ENCODE measurements around the gene SLC12A4. TPM values are rescaled to one million over a fixed set of nuclear protein-coding genes. Genes with fewer than 3 reads are reported as not detected.

The SLC12A4 gene
- 22.2 and 41.4 TPM in 2 replicates for total RNA-seq

GRCh38 chr16:67968400-67969253 lies at the start of gene SLC12A4:
TSS of gene SLC12A4 (minus strand) at chr16:67968637. CDS start at chr16:67968553, 84 bp downstream.

GRCh38 chr16:68015681-68016080 lies 47.2 kb upstream of the SLC12A4 start, which contains the start of gene DPEP2NB:
TSS of gene DPEP2NB (minus strand) at chr16:68015911. CDS start at chr16:68015770, 141 bp downstream.

GRCh38 chr16:67998779-67999688 lies 30.6 kb upstream of the SLC12A4 start, which contains the start of gene DPEP2:
TSS of gene DPEP2 (minus strand) at chr16:67999484. CDS start at chr16:67993212, 6,272 bp downstream.

GRCh38 chr16:67979955-67980678 lies 11.7 kb upstream of the SLC12A4 start, which contains the start of gene DPEP3:
TSS of gene DPEP3 (minus strand) at chr16:67980499. CDS start at chr16:67980380, 119 bp downstream.

GRCh38 chr16:67943619-67944504 lies 24.6 kb downstream of the SLC12A4 start, which contains the start of gene LCAT:
TSS of gene LCAT (minus strand) at chr16:67944120. CDS start at chr16:67944101, 19 bp downstream.

GRCh38 chr16:67936124-67936879 lies 32.1 kb downstream of the SLC12A4 start, which contains the start of gene PSMB10:
TSS of gene PSMB10 (minus strand) at chr16:67936850. CDS start at chr16:67936749, 101 bp downstream.

GRCh38 chr16:67931712-67932461 lies 36.5 kb downstream of the SLC12A4 start, which contains the start of gene CTRL:
TSS of gene CTRL (minus strand) at chr16:67931862. CDS start at chr16:67931852, 10 bp downstream.

Other genes starting within 250 kb of the SLC12A4 start
- 13.4 and 19.5 TPM in 2 replicates for gene GFOD2, start 249.3 kb downstream of the SLC12A4 start, total RNA-seq
- gene RANBP10, start 162.1 kb downstream of the SLC12A4 start, total RNA-seq, result 3.2 and 3.4 TPM in 2 replicates
- 0.85 TPM in 1 of 2 replicates, not detected in the other for gene TSNAXIP1, start 161.7 kb downstream of the SLC12A4 start, total RNA-seq
- 33.5 and 58.0 TPM in 2 replicates for gene THAP11, start 126.3 kb downstream of the SLC12A4 start, total RNA-seq
- gene NUTF2, start 121.7 kb downstream of the SLC12A4 start, total RNA-seq, result 120 and 223 TPM in 2 replicates
- gene CENPT, start 120.9 kb downstream of the SLC12A4 start, total RNA-seq, result 8.1 and 19.8 TPM in 2 replicates
- gene EDC4, start 95.6 kb downstream of the SLC12A4 start, total RNA-seq, result 37.9 and 48.0 TPM in 2 replicates
- gene NRN1L, start 83.8 kb downstream of the SLC12A4 start, total RNA-seq, result 1.7 TPM in 1 of 2 replicates, not detected in the other
- gene PSKH1, start 75.4 kb downstream of the SLC12A4 start, total RNA-seq, result 8.2 and 13.6 TPM in 2 replicates
- 0.24 TPM in 1 of 2 replicates, not detected in the other for gene CTRL, start 36.8 kb downstream of the SLC12A4 start, total RNA-seq
- 19.2 and 61.2 TPM in 2 replicates for gene PSMB10, start 31.8 kb downstream of the SLC12A4 start, total RNA-seq
- 1.4 and 3.2 TPM in 2 replicates for gene LCAT, start 24.5 kb downstream of the SLC12A4 start, total RNA-seq
- not detected in 2 replicates for gene DPEP3, start 11.9 kb upstream of the SLC12A4 start, total RNA-seq
- under 0.01 TPM in 1 of 2 replicates, not detected in the other for gene DPEP2, start 30.8 kb upstream of the SLC12A4 start, total RNA-seq
- not detected in 2 replicates for gene DPEP2NB, start 47.3 kb upstream of the SLC12A4 start, total RNA-seq
- gene DDX28, start 54.6 kb upstream of the SLC12A4 start, total RNA-seq, result 14.3 and 14.5 TPM in 2 replicates
- gene DUS2, start 54.6 kb upstream of the SLC12A4 start, total RNA-seq, result 17.7 and 19.8 TPM in 2 replicates
- 4.6 and 11.7 TPM in 2 replicates for gene NFATC3, start 116.7 kb upstream of the SLC12A4 start, total RNA-seq